ENCODE measurements around the gene ERICH3.

Gene ERICH3

GRCh38 chr1:74586253-74586897, 87.2 kb downstream of the ERICH3 start:
- no peaks in the 10 kb centered on the region for H3K27me3 ChIP-seq (ENCODE audit: control insufficient read depth in 1 of 2, insufficient read depth in 2 of 2, low read length in 2 of 2)
- no peaks in the 10 kb centered on the region for H3K9me3 ChIP-seq (ENCODE audit: low read length)
- H3K27ac ChIP-seq (ENCODE audit: low read depth, low read length), result no peak overlapping the region
- no peaks in the 10 kb centered on the region for H3K4me1 ChIP-seq (ENCODE audit: insufficient read depth, low read length)
- no peak overlapping the region for H3K4me3 ChIP-seq (ENCODE audit: low read depth in 1 of 2, low read length in 2 of 2)
- H3K36me3 ChIP-seq (ENCODE audit: insufficient read depth, low read length), result no peaks in the 10 kb centered on the region
- no peak overlapping the region for H3K9ac ChIP-seq (ENCODE audit: low read length)

GRCh38 chr1:74584185-74584584, 89.4 kb downstream of the ERICH3 start:
- H3K9me3 ChIP-seq (ENCODE audit: low read length), result no peaks in the 10 kb centered on the region
- H3K9ac ChIP-seq (ENCODE audit: low read length), result no peak overlapping the region
- no peak overlapping the region for H3K27ac ChIP-seq (ENCODE audit: low read depth, low read length)
- no peak overlapping the region for H3K4me3 ChIP-seq (ENCODE audit: low read depth in 1 of 2, low read length in 2 of 2)
- no peaks in the 10 kb centered on the region for H3K27me3 ChIP-seq (ENCODE audit: control insufficient read depth in 1 of 2, insufficient read depth in 2 of 2, low read length in 2 of 2)
- H3K4me1 ChIP-seq (ENCODE audit: insufficient read depth, low read length), result no peaks in the 10 kb centered on the region
- no peaks in the 10 kb centered on the region for H3K36me3 ChIP-seq (ENCODE audit: insufficient read depth, low read length)

- Histone ChIP-seq H3K27ac (ENCODE audit: low read depth, low read length) (no peak overlapping the region), H3K4me3 (ENCODE audit: low read depth in 1 of 2, low read length in 2 of 2) (no peak overlapping the region), H3K27me3 (ENCODE audit: control insufficient read depth in 1 of 2, insufficient read depth in 2 of 2, low read length in 2 of 2) (no peaks in the 10 kb centered on the region), H3K36me3 (ENCODE audit: insufficient read depth, low read length) (no peaks in the 10 kb centered on the region), H3K4me1 (ENCODE audit: insufficient read depth, low read length) (no peaks in the 10 kb centered on the region), H3K9ac (ENCODE audit: low read length) (no peak overlapping the region), H3K9me3 (ENCODE audit: low read length) (no peaks in the 10 kb centered on the region)
These were observed 90.2 kb downstream of the ERICH3 start for GRCh38 chr1:74583397-74583796.

GRCh38 chr1:74579425-74579824, 94.2 kb downstream of the ERICH3 start:
- Histone ChIP-seq H3K4me1 (ENCODE audit: insufficient read depth, low read length) (no peaks in the 10 kb centered on the region), H3K9me3 (ENCODE audit: low read length) (no peaks in the 10 kb centered on the region), H3K36me3 (ENCODE audit: insufficient read depth, low read length) (no peaks in the 10 kb centered on the region), H3K27me3 (ENCODE audit: control insufficient read depth in 1 of 2, insufficient read depth in 2 of 2, low read length in 2 of 2) (no peaks in the 10 kb centered on the region), H3K9ac (ENCODE audit: low read length) (no peak overlapping the region), H3K4me3 (ENCODE audit: low read depth in 1 of 2, low read length in 2 of 2) (no peak overlapping the region), H3K27ac (ENCODE audit: low read depth, low read length) (no peak overlapping the region)

GRCh38 chr1:74578101-74578500, 95.5 kb downstream of the ERICH3 start:
- Histone ChIP-seq H3K4me1 (ENCODE audit: insufficient read depth, low read length) (no peaks in the 10 kb centered on the region), H3K27me3 (ENCODE audit: control insufficient read depth in 1 of 2, insufficient read depth in 2 of 2, low read length in 2 of 2) (no peaks in the 10 kb centered on the region), H3K9me3 (ENCODE audit: low read length) (no peaks in the 10 kb centered on the region), H3K9ac (ENCODE audit: low read length) (no peak overlapping the region), H3K36me3 (ENCODE audit: insufficient read depth, low read length) (no peaks in the 10 kb centered on the region), H3K27ac (ENCODE audit: low read depth, low read length) (no peak overlapping the region), H3K4me3 (ENCODE audit: low read depth in 1 of 2, low read length in 2 of 2) (no peak overlapping the region)

- no peak overlapping the region for H3K4me3 ChIP-seq (ENCODE audit: low read depth in 1 of 2, low read length in 2 of 2)
- no peaks in the 10 kb centered on the region for H3K9me3 ChIP-seq (ENCODE audit: low read length)
- H3K36me3 ChIP-seq (ENCODE audit: insufficient read depth, low read length), result no peaks in the 10 kb centered on the region
- no peaks in the 10 kb centered on the region for H3K27me3 ChIP-seq (ENCODE audit: control insufficient read depth in 1 of 2, insufficient read depth in 2 of 2, low read length in 2 of 2)
- no peak overlapping the region for H3K27ac ChIP-seq (ENCODE audit: low read depth, low read length)
- H3K9ac ChIP-seq (ENCODE audit: low read length), result no peak overlapping the region
- H3K4me1 ChIP-seq (ENCODE audit: insufficient read depth, low read length), result no peaks in the 10 kb centered on the region
These were observed 101.7 kb downstream of the ERICH3 start for GRCh38 chr1:74571891-74572290.

- Histone ChIP-seq H3K36me3 (ENCODE audit: insufficient read depth, low read length) (no peaks in the 10 kb centered on the region), H3K4me3 (ENCODE audit: low read depth in 1 of 2, low read length in 2 of 2) (no peak overlapping the region), H3K27me3 (ENCODE audit: control insufficient read depth in 1 of 2, insufficient read depth in 2 of 2, low read length in 2 of 2) (no peaks in the 10 kb centered on the region), H3K9me3 (ENCODE audit: low read length) (no peaks in the 10 kb centered on the region), H3K9ac (ENCODE audit: low read length) (no peak overlapping the region), H3K27ac (ENCODE audit: low read depth, low read length) (no peak overlapping the region), H3K4me1 (ENCODE audit: insufficient read depth, low read length) (no peaks in the 10 kb centered on the region)
These were observed 102.1 kb downstream of the ERICH3 start for GRCh38 chr1:74571493-74571800.

- H3K27me3 ChIP-seq (ENCODE audit: control insufficient read depth in 1 of 2, insufficient read depth in 2 of 2, low read length in 2 of 2), result no peaks in the 10 kb centered on the region
- H3K36me3 ChIP-seq (ENCODE audit: insufficient read depth, low read length), result no peaks in the 10 kb centered on the region
- H3K9me3 ChIP-seq (ENCODE audit: low read length), result no peaks in the 10 kb centered on the region
- H3K9ac ChIP-seq (ENCODE audit: low read length), result no peak overlapping the region
- H3K4me1 ChIP-seq (ENCODE audit: insufficient read depth, low read length), result no peaks in the 10 kb centered on the region
- no peak overlapping the region for H3K27ac ChIP-seq (ENCODE audit: low read depth, low read length)
- no peak overlapping the region for H3K4me3 ChIP-seq (ENCODE audit: low read depth in 1 of 2, low read length in 2 of 2)
These were observed 102.6 kb downstream of the ERICH3 start for GRCh38 chr1:74570797-74571492.

- Histone ChIP-seq H3K4me3 (ENCODE audit: low read depth in 1 of 2, low read length in 2 of 2) (no peak overlapping the region), H3K4me1 (ENCODE audit: insufficient read depth, low read length) (no peaks in the 10 kb centered on the region), H3K9me3 (ENCODE audit: low read length) (no peaks in the 10 kb centered on the region), H3K27me3 (ENCODE audit: control insufficient read depth in 1 of 2, insufficient read depth in 2 of 2, low read length in 2 of 2) (no peaks in the 10 kb centered on the region), H3K9ac (ENCODE audit: low read length) (no peak overlapping the region), H3K36me3 (ENCODE audit: insufficient read depth, low read length) (no peaks in the 10 kb centered on the region), H3K27ac (ENCODE audit: low read depth, low read length) (no peak overlapping the region)
These were observed 123.7 kb downstream of the ERICH3 start for GRCh38 chr1:74549932-74550331.

- H3K27ac ChIP-seq (ENCODE audit: low read depth, low read length), result no peak overlapping the region
- H3K4me3 ChIP-seq (ENCODE audit: low read depth in 1 of 2, low read length in 2 of 2), result no peak overlapping the region
- H3K9me3 ChIP-seq (ENCODE audit: low read length), result no peaks in the 10 kb centered on the region
- H3K36me3 ChIP-seq (ENCODE audit: insufficient read depth, low read length), result no peaks in the 10 kb centered on the region
- no peaks in the 10 kb centered on the region for H3K27me3 ChIP-seq (ENCODE audit: control insufficient read depth in 1 of 2, insufficient read depth in 2 of 2, low read length in 2 of 2)
- H3K4me1 ChIP-seq (ENCODE audit: insufficient read depth, low read length), result no peaks in the 10 kb centered on the region
- no peak overlapping the region for H3K9ac ChIP-seq (ENCODE audit: low read length)
These were observed 124.4 kb downstream of the ERICH3 start for GRCh38 chr1:74548961-74549750.

- no peaks in the 10 kb centered on the region for H3K27me3 ChIP-seq (ENCODE audit: control insufficient read depth in 1 of 2, insufficient read depth in 2 of 2, low read length in 2 of 2)
- no peaks in the 10 kb centered on the region for H3K36me3 ChIP-seq (ENCODE audit: insufficient read depth, low read length)
- no peak overlapping the region for H3K27ac ChIP-seq (ENCODE audit: low read depth, low read length)
- no peak overlapping the region for H3K4me3 ChIP-seq (ENCODE audit: low read depth in 1 of 2, low read length in 2 of 2)
- no peak overlapping the region for H3K9ac ChIP-seq (ENCODE audit: low read length)
- no peaks in the 10 kb centered on the region for H3K4me1 ChIP-seq (ENCODE audit: insufficient read depth, low read length)
- H3K9me3 ChIP-seq (ENCODE audit: low read length), result no peaks in the 10 kb centered on the region
These were observed 127.8 kb downstream of the ERICH3 start for GRCh38 chr1:74545821-74546220.
